Fibroblast of mammary gland (primary cell): ENCODE measurements around the gene TIGD4.
"Not testable (repeated sequence)": the region's sequence is repeated elsewhere in the genome, so short reads cannot be mapped to it uniquely, and the experiment has no call there.

Source experiments
- DNase-seq: peaks from one replicate; pipeline ENCODE4 v3.0.0-alpha.2; 2010; ENCODE audit warnings: low read depth
- H3K4me3 ChIP-seq: 2 replicates; pipeline ENCODE4 v1.5.1; 2011; ENCODE audit warnings: low read depth, mild to moderate bottlenecking, low read length, moderate library complexity; ENCODE audit not compliant: control insufficient read depth
- CTCF ChIP-seq: conservative IDR thresholded peaks from 2 replicates; pipeline ENCODE4 v1.5.1; 2011; ENCODE audit warnings: low read depth, low read length, inconsistent platforms; ENCODE audit not compliant: control insufficient read depth, insufficient read depth

TIGD4 gene

GRCh38 chr4:152773953-152774352 lies 5.6 kb downstream of the TIGD4 start:
- no peak for TF ChIP-seq CTCF
- no peak for DNase-seq
- no peak overlapping the region for H3K4me3 ChIP-seq

DNA sequence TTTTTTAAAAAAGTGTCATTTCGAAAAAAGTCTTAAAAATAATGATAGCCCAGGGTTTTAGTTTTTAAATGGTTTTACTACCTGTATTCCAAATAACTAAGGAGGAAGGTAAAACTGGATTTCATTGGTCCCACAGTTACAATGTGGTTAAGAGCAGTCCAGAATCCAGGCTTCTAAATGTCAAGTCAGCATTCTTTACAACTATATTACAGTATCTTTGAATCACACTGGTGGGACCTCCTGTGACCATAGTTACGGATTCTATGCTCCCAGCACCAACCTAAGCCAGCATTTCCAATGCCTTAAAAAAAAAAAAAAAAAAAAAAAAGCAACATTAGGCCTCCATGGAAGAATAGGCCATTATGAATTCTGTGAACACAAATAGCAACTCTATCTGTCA lies 6.2 kb downstream of the TIGD4 start:
- no peak for TF ChIP-seq CTCF
- H3K4me3 ChIP-seq = no peak overlapping the region
- DNase-seq = no peak

- TF ChIP-seq CTCF = no peak
- DNase-seq = no peak
- no peak overlapping the region for H3K4me3 ChIP-seq
These were observed 7.6 kb downstream of the TIGD4 start for GRCh38 chr4:152771741-152772533.

GRCh38 chr4:152765069-152765737 lies 14.3 kb downstream of the TIGD4 start:
- not testable (repeated sequence) for H3K4me3 ChIP-seq, DNase-seq

- TF ChIP-seq CTCF = no peak
- DNase-seq = no peak
- no peak overlapping the region for H3K4me3 ChIP-seq
These were observed 15.7 kb downstream of the TIGD4 start for GRCh38 chr4:152763796-152764195.

DNA sequence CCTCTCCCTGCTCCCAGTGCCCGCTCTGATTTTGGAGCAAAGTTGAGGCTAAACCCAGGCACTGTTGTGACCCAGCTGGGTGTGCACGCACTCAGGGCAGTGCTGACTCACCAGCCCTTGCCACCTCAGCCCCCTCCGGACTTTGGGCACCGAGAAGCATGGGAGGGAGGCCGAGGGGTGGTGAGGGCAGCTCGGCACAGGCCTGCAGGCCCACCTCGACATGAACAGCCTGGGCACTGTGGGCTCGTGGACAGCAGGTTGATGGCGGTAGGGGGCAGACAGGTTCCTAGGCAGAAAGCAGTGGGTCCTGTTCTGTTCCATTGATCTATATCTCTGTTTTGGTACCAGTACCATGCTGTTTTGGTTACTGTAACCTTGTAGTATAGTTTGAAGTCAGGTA lies 30.9 kb downstream of the TIGD4 start:
- H3K4me3 ChIP-seq = no peak overlapping the region
- TF ChIP-seq CTCF = no peak
- no peak for DNase-seq

- no peak for TF ChIP-seq CTCF
- no peak overlapping the region for H3K4me3 ChIP-seq
- no peak for DNase-seq
These were observed 32.1 kb downstream of the TIGD4 start for GRCh38 chr4:152747444-152747843.
